Caco-2 (cell line): ENCODE measurements around the gene RASGRP3. TPM values are rescaled to one million over a fixed set of nuclear protein-coding genes. Genes with fewer than 3 reads are reported as not detected.

ENCODE experiments used
- BruUV-seq: library from RNA; stranded (reverse); fragments of 400-500 nt; replicated peaks from 2 replicates; lab custom pipeline; 2021; lab: Mats Ljungman, UMichigan
- CTCF ChIA-PET: fragments of 300-600 bp; sonication (Branson Sonifier 250); formaldehyde crosslinking; loops from one replicate; lab custom pipeline; 2022; ENCODE audit warnings: antibody characterized with exemption; lab: Charles Lee
- POLR2A ChIA-PET: fragments of 300-600 bp; sonication (Branson Sonifier 250); formaldehyde crosslinking; loops from one replicate; lab custom pipeline; 2022; ENCODE audit warnings: antibody characterized with exemption; lab: Charles Lee
- DNase-seq, 2 experiments: peaks; one replicate each; pipeline versions ENCODE4 v3.0.0 to v3.0.0-alpha.2; 2020 to 2022
- H3K27me3 ChIP-seq: replicated peaks from 2 replicates; pipeline ENCODE4 v1.6.0; 2011; ENCODE audit warnings: low read length; ENCODE audit not compliant: control insufficient read depth, insufficient read depth
- H3K36me3 ChIP-seq: 2 replicates; pipeline ENCODE4 v1.5.1; 2011; ENCODE audit warnings: low read length; ENCODE audit not compliant: control insufficient read depth, insufficient read depth
- H3K4me1 ChIP-seq: fragments of 250-450 bp; sonication (Bioruptor Pico); 2 replicates; pipeline ENCODE4 v1.5.1; 2020; ENCODE audit warnings: mild to moderate bottlenecking
- H3K4me3 ChIP-seq: 2 replicates; pipeline ENCODE4 v1.5.1; 2011; ENCODE audit warnings: low read depth, mild to moderate bottlenecking, control low read depth, low read length
- H3K9me3 ChIP-seq: fragments of 250-450 bp; sonication (Bioruptor Pico); 2 replicates; pipeline ENCODE4 v1.5.1; 2020; ENCODE audit warnings: mild to moderate bottlenecking, moderate library complexity
- H3K27ac Mint-ChIP-seq: one replicate; pipeline ENCODE4 v1.8.0; 2022; ENCODE audit warnings: mixed read lengths; ENCODE audit not compliant: unreplicated experiment
- H3K27me3 Mint-ChIP-seq: one replicate; pipeline ENCODE4 v1.8.0; 2022; ENCODE audit warnings: mixed read lengths; ENCODE audit not compliant: insufficient read depth, unreplicated experiment
- H3K36me3 Mint-ChIP-seq: one replicate; pipeline ENCODE4 v1.8.0; 2022; ENCODE audit warnings: mild to moderate bottlenecking, mixed read lengths; ENCODE audit not compliant: insufficient read depth, unreplicated experiment
- H3K4me1 Mint-ChIP-seq: one replicate; pipeline ENCODE4 v1.8.0; 2022; ENCODE audit warnings: low read depth, mixed read lengths; ENCODE audit not compliant: unreplicated experiment
- H3K4me3 Mint-ChIP-seq: one replicate; pipeline ENCODE4 v1.8.0; 2022; ENCODE audit warnings: mild to moderate bottlenecking, moderate library complexity, mixed read lengths; ENCODE audit not compliant: unreplicated experiment
- H3K9me3 Mint-ChIP-seq: one replicate; pipeline ENCODE4 v1.8.0; 2022; ENCODE audit warnings: mixed read lengths; ENCODE audit not compliant: unreplicated experiment
- intact Hi-C: fragments of 100-400 bp; cut with micrococcal nuclease; formaldehyde crosslinking; loops from one replicate; pipeline ENCODE4 v1.10.0; 2022; ENCODE audit not compliant: unreplicated experiment
- total RNA-seq: library from RNA; stranded (reverse); gene quantifications from 2 replicates; pipeline ENCODE4 v1.2.3, GENCODE V29; 2022
- TF ChIP-seq, protein P1 (sequence below), 2 experiments: fragments of 200-600 bp in 1 of 2; IDR thresholded peaks; 1 replicate in 1 of 2; 2 replicates in 1 of 2; pipeline versions ENCODE4 v1.5.1 to v1.8.0; 2011 to 2022; ENCODE audit warnings: antibody characterized with exemption in 1 of 2, control low read depth in 1 of 2, inconsistent platforms in 1 of 2, low read depth in 1 of 2, low read length in 1 of 2, mild to moderate bottlenecking in 1 of 2, moderate library complexity in 1 of 2; ENCODE audit not compliant: insufficient read depth in 1 of 2, severe bottlenecking in 1 of 2, unreplicated experiment in 1 of 2

RASGRP3 gene
- total RNA-seq, 1 experiment from 2014 or later, result 9.2 TPM

DNA sequence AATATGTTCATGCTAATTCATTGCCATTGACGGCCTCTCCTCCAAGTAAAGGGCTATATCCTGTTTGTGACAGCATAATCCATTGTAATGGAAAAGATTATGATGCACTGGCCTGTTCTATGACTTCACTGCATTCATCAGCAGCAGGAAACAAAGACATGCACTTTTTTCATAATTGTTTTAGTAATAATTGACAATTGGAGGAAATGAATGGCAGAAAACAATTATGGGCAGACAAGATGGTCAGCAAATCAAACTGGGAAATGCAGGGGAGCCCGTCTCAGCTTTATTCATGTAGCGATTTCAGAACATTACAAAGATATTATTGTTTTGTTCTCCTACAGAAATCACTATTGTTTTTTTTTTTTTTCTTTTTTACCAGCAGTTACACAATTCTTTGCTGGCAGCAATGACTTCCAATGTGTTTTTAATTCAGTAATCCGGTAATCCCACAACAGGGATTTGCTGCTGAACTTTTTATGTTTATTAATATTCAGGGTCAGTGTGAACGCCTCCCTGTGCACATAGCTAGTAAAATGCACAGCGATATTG lies 33.8 kb upstream of the RASGRP3 start:
- H3K9me3 Mint-ChIP-seq, result peaks cover 8% of the 10 kb centered on the region
- no TSS peak for BruUV-seq
- H3K27me3 Mint-ChIP-seq, result no peaks in the 10 kb centered on the region
- H3K27me3 ChIP-seq, result no peaks in the 10 kb centered on the region
- TF ChIP-seq, protein P1, sequence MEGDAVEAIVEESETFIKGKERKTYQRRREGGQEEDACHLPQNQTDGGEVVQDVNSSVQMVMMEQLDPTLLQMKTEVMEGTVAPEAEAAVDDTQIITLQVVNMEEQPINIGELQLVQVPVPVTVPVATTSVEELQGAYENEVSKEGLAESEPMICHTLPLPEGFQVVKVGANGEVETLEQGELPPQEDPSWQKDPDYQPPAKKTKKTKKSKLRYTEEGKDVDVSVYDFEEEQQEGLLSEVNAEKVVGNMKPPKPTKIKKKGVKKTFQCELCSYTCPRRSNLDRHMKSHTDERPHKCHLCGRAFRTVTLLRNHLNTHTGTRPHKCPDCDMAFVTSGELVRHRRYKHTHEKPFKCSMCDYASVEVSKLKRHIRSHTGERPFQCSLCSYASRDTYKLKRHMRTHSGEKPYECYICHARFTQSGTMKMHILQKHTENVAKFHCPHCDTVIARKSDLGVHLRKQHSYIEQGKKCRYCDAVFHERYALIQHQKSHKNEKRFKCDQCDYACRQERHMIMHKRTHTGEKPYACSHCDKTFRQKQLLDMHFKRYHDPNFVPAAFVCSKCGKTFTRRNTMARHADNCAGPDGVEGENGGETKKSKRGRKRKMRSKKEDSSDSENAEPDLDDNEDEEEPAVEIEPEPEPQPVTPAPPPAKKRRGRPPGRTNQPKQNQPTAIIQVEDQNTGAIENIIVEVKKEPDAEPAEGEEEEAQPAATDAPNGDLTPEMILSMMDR (IDR thresholded peaks at IDR 0.05; ENCODE audit: insufficient read depth in 1 of 2, low read depth in 1 of 2, low read length in 1 of 2, severe bottlenecking in 1 of 2, unreplicated experiment in 1 of 2), result no peak
- H3K4me1 ChIP-seq, result no peaks in the 10 kb centered on the region
- CTCF ChIA-PET, result interaction anchor here (1.0 kb wide), 1 partner anchor 30 kb away, joined by 3 read pairs; no protein-coding TSS in a partner anchor
- H3K36me3 ChIP-seq, result no peaks in the 10 kb centered on the region
- no peak overlapping the region for H3K4me3 Mint-ChIP-seq
- no peak for DNase-seq
- no peaks in the 10 kb centered on the region for H3K4me1 Mint-ChIP-seq
- H3K27ac Mint-ChIP-seq, result no peak overlapping the region
- H3K9me3 ChIP-seq, result no peaks in the 10 kb centered on the region
- no peaks in the 10 kb centered on the region for H3K36me3 Mint-ChIP-seq
- H3K4me3 ChIP-seq, result no peak overlapping the region
- intact Hi-C loops, result no loop called here
- POLR2A ChIA-PET, result no interaction called here

DNA sequence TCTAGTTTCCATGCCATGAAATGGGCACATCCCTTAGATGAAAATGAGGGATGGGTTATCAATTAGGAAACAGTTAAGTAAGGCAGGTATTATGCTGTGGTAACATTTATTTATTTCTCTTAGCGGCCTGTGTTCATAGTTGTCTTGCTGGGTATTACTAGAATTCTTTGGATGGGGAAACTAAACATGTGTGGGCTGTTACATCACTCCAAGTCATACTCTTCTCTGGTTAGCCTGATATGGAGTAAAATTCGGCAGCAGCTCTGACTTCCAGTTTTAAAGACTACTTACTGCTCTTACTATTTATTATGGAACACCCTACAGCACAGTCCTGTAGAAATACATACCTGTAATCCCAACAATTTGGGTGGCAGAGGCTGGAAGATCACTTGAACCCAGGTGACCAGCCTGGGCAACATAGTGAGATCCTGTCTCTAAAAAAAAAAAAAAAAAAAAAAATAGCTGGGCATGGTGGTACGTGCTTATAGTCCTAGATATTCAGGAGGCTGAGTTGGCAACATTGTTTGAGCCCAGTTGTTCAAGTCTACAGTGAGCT lies 33.1 kb upstream of the RASGRP3 start:
- H3K36me3 Mint-ChIP-seq, result no peaks in the 10 kb centered on the region
- Histone ChIP-seq H3K9me3 (no peaks in the 10 kb centered on the region), H3K4me1 (no peaks in the 10 kb centered on the region), H3K36me3 (no peaks in the 10 kb centered on the region), H3K27me3 (no peaks in the 10 kb centered on the region), H3K4me3 (no peak overlapping the region)
- intact Hi-C loops, result no loop called here
- no TSS peak for BruUV-seq
- H3K4me3 Mint-ChIP-seq, result no peak overlapping the region
- no peak overlapping the region for H3K27ac Mint-ChIP-seq
- H3K4me1 Mint-ChIP-seq, result no peaks in the 10 kb centered on the region
- ChIA-PET CTCF (no interaction called here), POLR2A (no interaction called here)
- TF ChIP-seq, protein P1 (IDR thresholded peaks at IDR 0.05; ENCODE audit: insufficient read depth in 1 of 2, low read depth in 1 of 2, low read length in 1 of 2, severe bottlenecking in 1 of 2, unreplicated experiment in 1 of 2), result no peak
- no peaks in the 10 kb centered on the region for H3K27me3 Mint-ChIP-seq
- peaks cover 8% of the 10 kb centered on the region for H3K9me3 Mint-ChIP-seq
- DNase-seq, result no peak

DNA sequence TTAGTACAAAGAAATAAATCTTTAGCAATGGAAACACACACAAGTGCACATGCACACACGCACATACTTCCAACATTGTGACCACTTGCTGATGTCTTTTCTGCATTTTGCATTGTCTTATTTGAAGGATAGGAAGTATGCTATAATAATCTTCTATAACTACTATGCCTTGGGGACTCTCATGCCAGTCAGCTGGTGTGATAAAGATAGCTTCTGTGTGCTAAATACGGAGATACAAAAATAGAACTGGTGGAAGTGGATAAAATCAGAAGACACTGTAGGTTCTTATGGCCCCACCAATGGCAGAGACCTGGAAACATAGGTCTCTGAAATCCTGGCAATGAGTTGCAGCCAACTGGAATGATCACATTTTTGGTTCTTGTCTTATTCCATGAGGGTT lies 31.5 kb upstream of the RASGRP3 start:
- H3K4me1 Mint-ChIP-seq, result no peaks in the 10 kb centered on the region
- CTCF ChIA-PET, result no interaction called here
- intact Hi-C loops, result no loop called here

More for the DNA sequence above, 31.5 kb upstream of the RASGRP3 start:
- no peaks in the 10 kb centered on the region for H3K27me3 ChIP-seq
- H3K36me3 Mint-ChIP-seq, result no peaks in the 10 kb centered on the region
- no peaks in the 10 kb centered on the region for H3K36me3 ChIP-seq
- H3K4me3 ChIP-seq, result no peak overlapping the region
- no peak overlapping the region for H3K27ac Mint-ChIP-seq
- TF ChIP-seq, protein P1 (IDR thresholded peaks at IDR 0.05; ENCODE audit: insufficient read depth in 1 of 2, low read depth in 1 of 2, low read length in 1 of 2, severe bottlenecking in 1 of 2, unreplicated experiment in 1 of 2), result no peak
- BruUV-seq, result no TSS peak
- H3K4me3 Mint-ChIP-seq, result no peak overlapping the region
- H3K4me1 ChIP-seq, result no peaks in the 10 kb centered on the region
- no peaks in the 10 kb centered on the region for H3K27me3 Mint-ChIP-seq
- H3K9me3 Mint-ChIP-seq, result peaks cover 8% of the 10 kb centered on the region
- POLR2A ChIA-PET, result no interaction called here
- no peaks in the 10 kb centered on the region for H3K9me3 ChIP-seq
- DNase-seq, result no peak
